Testis (tissue), 2 donors: ENCODE results near the gene VWC2.

Experiments
- CTCF ChIP-seq, 3 experiments: fragments of 450-650 bp in 2 of 3; fragments of 200-600 bp in 1 of 3; sonication (generic) in 1 of 3; IDR thresholded peaks; one replicate each; pipeline ENCODE4 v1.5.1; 2016 to 2019; ENCODE audit warnings: antibody characterized with exemption in 3 of 3, mild to moderate bottlenecking in 2 of 3, moderate library complexity in 1 of 3
- POLR2A ChIP-seq: fragments of 450-650 bp; IDR thresholded peaks from one replicate; pipeline ENCODE4 v1.6.1; 2017; ENCODE audit warnings: antibody characterized with exemption, mild to moderate bottlenecking, moderate library complexity

GRCh38 chr7:49774459-49775064 lies 1.1 kb downstream of the VWC2 start:
- TF ChIP-seq CTCF (IDR thresholded peaks at IDR 0.05) (no peak), POLR2A (no peak)
